ENCODE measurements around the gene HOXC13.

The HOXC13 gene

GRCh38 chr12:53965281-53966084 is 26.9 kb downstream of the HOXC13 start (continued):
- TF ChIP-seq YY1 (tag by site-specific recombination; IDR thresholded peaks at IDR 0.05): peak; percentile 16; the same call in 1 of the 2 replicates
- no peak for TF ChIP-seq ZNF510 (tag by site-specific recombination; IDR thresholded peaks at IDR 0.05; ENCODE audit: insufficient replicate concordance)
- TF ChIP-seq ZSCAN5A (tag by site-specific recombination; IDR thresholded peaks at IDR 0.05): no peak
- no peak for TF ChIP-seq TRIM28 (IDR thresholded peaks at IDR 0.05; ENCODE audit: borderline replicate concordance, low read length)
- peak; percentile 97 for TF ChIP-seq ZNF341 (tag by site-specific recombination; IDR thresholded peaks at IDR 0.05; ENCODE audit: low read depth)
- no peak for TF ChIP-seq ZNF23 (tag by site-specific recombination; IDR thresholded peaks at IDR 0.05; ENCODE audit: borderline replicate concordance)
- TF ChIP-seq ZNF747 (tag by site-specific recombination; IDR thresholded peaks at IDR 0.05): no peak
- peak; percentile 86 for TF ChIP-seq ZNF335 (tag by site-specific recombination; conservative IDR thresholded peaks at IDR 0.05)
- TF ChIP-seq ZNF292 (tag by site-specific recombination; IDR thresholded peaks at IDR 0.05; ENCODE audit: borderline replicate concordance, low read depth): no peak
- TF ChIP-seq ZNF324 (tag by site-specific recombination; IDR thresholded peaks at IDR 0.05): 0 out of 2 replicates have a peak, but pooled peaks have one; percentile 33
- 0 out of 2 replicates have a peak, but pooled peaks have one; percentile 25 for TF ChIP-seq SP2 (tag by site-specific recombination; IDR thresholded peaks at IDR 0.05)
- TF ChIP-seq ZBTB7A (tag by site-specific recombination; IDR thresholded peaks at IDR 0.05; ENCODE audit: low read depth): no peak
- no peak for TF ChIP-seq ZNF211 (tag by site-specific recombination; IDR thresholded peaks at IDR 0.05; ENCODE audit: low read depth)
- peak; percentile 38; the same call in 1 of the 2 replicates for TF ChIP-seq PATZ1 (tag by site-specific recombination; IDR thresholded peaks at IDR 0.05)
- no peak for TF ChIP-seq ZNF155 (tag by site-specific recombination; IDR thresholded peaks at IDR 0.05)
- no peak for TF ChIP-seq ZNF24 (tag by site-specific recombination; IDR thresholded peaks at IDR 0.05)
- no peak for TF ChIP-seq YY2 (tag by site-specific recombination; IDR thresholded peaks at IDR 0.05)

- peaks cover 68% of the 10 kb centered on the region for H3K4me1 ChIP-seq (ENCODE audit: control insufficient read depth, insufficient read depth, low read length)
- CTCF ChIA-PET: interaction anchor here (0.6 to 1.5 kb wide), 3 partner anchors 12 to 55 kb away, joined by 3 to 5 read pairs (median 4); no protein-coding TSS in a partner anchor
- H3K36me3 ChIP-seq (ENCODE audit: control insufficient read depth in 2 of 2, insufficient read depth in 1 of 2, low read length in 2 of 2): peaks cover 0 to 8% of the 10 kb centered on the region in 2 experiments; a peak in 1 of 3 replicates
- no peaks in the 10 kb centered on the region for H3K9me3 ChIP-seq (ENCODE audit: control insufficient read depth, insufficient read depth, low read depth, low read length)
- H3K27ac ChIP-seq (ENCODE audit: extremely low read depth, low read depth, low read length): peak overlapping the region; percentile 94; the same call in 1 of the 2 replicates
- no peak overlapping the region for H3K4me3 ChIP-seq (ENCODE audit: low read depth, low read length)
- TF ChIP-seq ZNF596 (tag by site-specific recombination; IDR thresholded peaks at IDR 0.05) (0 out of 2 replicates have a peak, but pooled peaks have one; percentile 44), ZBTB1 (tag by site-specific recombination; IDR thresholded peaks at IDR 0.05) (no peak)
- POLR2A ChIA-PET: no interaction called here
Measured at GRCh38 chr12:53966085-53966384, 27.4 kb downstream of the HOXC13 start.

Data from HEK293 (cell line).